Sciatic nerve (tissue), 2 donors: Measurements from ENCODE around the gene CAST. TPM values are rescaled to one million over a fixed set of nuclear protein-coding genes. Genes with fewer than 3 reads are reported as not detected.

Source experiments
- ATAC-seq: fragments of 200-7000 bp; cut with Tn5 transposase; one replicate; pipeline ENCODE4 v1.9.1; 2020; ENCODE audit warnings: mild to moderate bottlenecking, moderate library complexity
- DNase-seq: peaks from one replicate; pipeline ENCODE4 v3.0.0-alpha.2; 2020; ENCODE audit warnings: low spot score
- intact Hi-C: fragments of 100-400 bp; cut with DNase I; formaldehyde crosslinking; loops from one replicate; pipeline ENCODE4 v1.14.2; 2022
- total RNA-seq: library from RNA; stranded (reverse); fragmentation: NEBNext Ultra II Directional; extraction: Animal tissue kit (Norgen Biotek cat#: 25700); gene quantifications from one replicate; pipeline ENCODE4 v1.2.1, GENCODE V29; 2021
- donor health status: DM: no; HTN: no; CAD: no.
- donor health status: DM: no; HTN: no; CAD: no.

Gene CAST
- total RNA-seq, 1 donor from 2014 or later, result 295 TPM

GRCh38 chr5:96755851-96756250, 93.7 kb downstream of the CAST start:
- intact Hi-C loops, result no loop called here
- DNase-seq, result no peak
- no peak for ATAC-seq

GRCh38 chr5:96756985-96757384, 94.8 kb downstream of the CAST start:
- intact Hi-C loops, result no loop called here
- ATAC-seq (peak; percentile 36), DNase-seq (no peak)

DNA sequence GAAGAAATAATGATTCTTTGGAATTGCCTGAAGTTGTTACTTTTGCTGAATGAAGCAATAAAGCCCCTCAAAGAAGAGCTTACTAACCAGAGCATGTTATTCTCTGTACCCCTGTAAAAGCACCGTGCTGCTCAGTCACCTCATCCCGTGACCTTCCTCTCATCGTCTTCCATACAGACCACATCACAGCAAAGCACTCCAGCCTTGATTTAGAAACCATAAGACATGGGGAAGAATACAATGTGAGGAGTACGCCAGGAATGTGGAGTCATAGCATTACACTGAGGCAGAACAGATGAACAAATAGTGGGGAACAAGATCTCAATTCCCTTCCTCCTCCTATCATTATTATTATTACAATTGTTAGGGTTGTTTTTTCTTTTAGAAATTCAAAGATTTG, 96.4 kb downstream of the CAST start:
- ATAC-seq, result no peak
- DNase-seq, result no peak

GRCh38 chr5:96761618-96762017, 99.4 kb downstream of the CAST start:
- DNase-seq (no peak), ATAC-seq (no peak)
- intact Hi-C loops, result no loop called here

More for the DNA sequence above, 96.4 kb downstream of the CAST start:
- intact Hi-C loops, result no loop called here

GRCh38 chr5:96763026-96763425, 100.8 kb downstream of the CAST start:
- intact Hi-C loops, result no loop called here
- DNase-seq (no peak), ATAC-seq (no peak)

DNA sequence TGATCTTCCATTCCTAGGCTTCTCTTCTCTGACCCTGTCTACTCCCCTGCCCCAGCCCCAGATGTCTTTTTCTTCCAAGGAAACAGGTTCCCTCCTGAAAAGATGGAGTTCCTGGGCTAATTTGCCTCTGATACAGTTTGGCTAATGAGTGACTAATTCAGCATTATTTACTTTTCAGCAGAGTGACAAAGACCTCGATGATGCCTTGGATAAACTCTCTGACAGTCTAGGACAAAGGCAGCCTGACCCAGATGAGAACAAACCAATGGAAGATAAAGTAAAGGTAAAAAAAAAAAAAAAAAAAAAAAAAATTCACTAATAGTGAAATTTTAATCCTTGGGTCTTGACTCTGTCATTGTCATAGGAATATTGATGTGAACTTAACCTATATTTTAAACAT, 102.9 kb downstream of the CAST start:
- intact Hi-C loops, result no loop called here
- no peak for DNase-seq
- ATAC-seq, result no peak

- intact Hi-C loops, result no loop called here
- no peak for ATAC-seq
- no peak for DNase-seq
These were observed 106.6 kb downstream of the CAST start for GRCh38 chr5:96768708-96769251.

DNA sequence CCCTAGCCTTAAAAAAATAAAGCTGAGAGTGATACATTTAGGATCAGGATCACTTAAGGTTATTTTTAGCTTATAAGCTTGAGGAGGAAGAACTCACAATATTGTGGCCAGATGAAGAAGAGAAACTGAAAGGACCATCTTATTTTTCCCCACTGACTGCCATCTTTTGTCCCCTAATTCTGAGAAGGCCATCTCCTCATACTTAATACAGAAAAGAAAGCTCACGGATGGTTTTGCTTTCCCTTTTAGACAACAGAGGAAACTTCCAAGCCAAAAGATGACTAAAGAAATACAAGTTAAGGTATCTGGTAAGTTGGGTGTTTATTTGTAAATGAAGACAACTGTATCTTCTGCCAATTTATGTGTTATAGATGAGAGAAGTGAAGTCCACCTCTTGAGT, 109.2 kb downstream of the CAST start:
- DNase-seq (no peak), ATAC-seq (no peak)
- intact Hi-C loops, result loop anchor here (5.0 kb wide), 1 partner anchor 636 kb away; no protein-coding TSS in a partner anchor

GRCh38 chr5:96772111-96772510, 109.9 kb downstream of the CAST start:
- no peak for DNase-seq
- intact Hi-C loops, result loop anchor here (5.0 kb wide), 1 partner anchor 635 kb away; no protein-coding TSS in a partner anchor
- ATAC-seq, result no peak

DNA sequence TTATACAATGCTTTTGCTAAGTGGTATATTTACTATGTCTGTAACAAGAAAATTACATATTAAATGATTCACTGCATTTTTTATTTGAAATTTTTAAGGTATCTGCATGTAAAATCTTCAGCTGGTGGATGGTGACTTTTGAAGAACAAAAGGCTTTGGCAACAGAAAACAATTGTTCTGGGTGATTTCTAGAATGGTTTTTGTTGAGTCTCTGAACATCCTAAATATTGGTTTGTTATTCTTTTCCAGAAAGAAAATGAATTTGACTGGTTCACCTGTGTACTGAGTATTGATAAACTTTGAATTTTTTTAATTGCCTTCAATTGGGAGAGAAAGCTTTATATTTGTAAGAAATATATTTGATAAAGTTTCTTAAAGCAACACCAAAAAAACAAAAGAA, 110.4 kb downstream of the CAST start:
- intact Hi-C loops, result loop anchor here (5.0 kb wide), 1 partner anchor 635 kb away; no protein-coding TSS in a partner anchor
- ATAC-seq (no peak), DNase-seq (no peak)

GRCh38 chr5:96775050-96775449, 112.9 kb downstream of the CAST start:
- intact Hi-C loops, result no loop called here
- no peak for DNase-seq
- no peak for ATAC-seq

DNA sequence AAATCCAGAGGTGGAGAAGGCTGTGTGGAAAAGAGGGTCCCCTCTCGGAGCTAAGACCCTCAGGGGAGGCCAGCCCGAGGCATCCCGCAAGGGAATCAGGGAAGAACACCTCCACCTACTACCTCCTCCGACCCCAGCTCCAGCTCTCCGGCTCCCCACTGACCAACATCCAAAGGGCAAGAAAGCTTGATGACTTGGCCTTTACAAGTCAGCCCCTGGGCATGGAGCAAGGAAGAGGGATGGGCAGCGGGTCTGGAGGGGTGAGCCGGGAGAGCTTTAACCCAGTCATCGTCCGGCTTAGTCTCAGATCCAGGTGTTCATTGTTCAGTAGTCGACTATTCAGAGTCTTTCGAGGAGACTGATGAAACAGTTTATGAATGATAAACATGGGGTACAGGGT, 113.5 kb downstream of the CAST start:
- ATAC-seq (no peak), DNase-seq (no peak)
- intact Hi-C loops, result no loop called here

GRCh38 chr5:96776621-96777020, 114.4 kb downstream of the CAST start:
- DNase-seq, result no peak

GRCh38 chr5:96778409-96778808, 116.2 kb downstream of the CAST start:
- DNase-seq, result no peak
- intact Hi-C loops, result no loop called here
- peak; percentile 83 for ATAC-seq

More at GRCh38 chr5:96776621-96777020, 114.4 kb downstream of the CAST start:
- no peak for ATAC-seq
- intact Hi-C loops, result no loop called here

DNA sequence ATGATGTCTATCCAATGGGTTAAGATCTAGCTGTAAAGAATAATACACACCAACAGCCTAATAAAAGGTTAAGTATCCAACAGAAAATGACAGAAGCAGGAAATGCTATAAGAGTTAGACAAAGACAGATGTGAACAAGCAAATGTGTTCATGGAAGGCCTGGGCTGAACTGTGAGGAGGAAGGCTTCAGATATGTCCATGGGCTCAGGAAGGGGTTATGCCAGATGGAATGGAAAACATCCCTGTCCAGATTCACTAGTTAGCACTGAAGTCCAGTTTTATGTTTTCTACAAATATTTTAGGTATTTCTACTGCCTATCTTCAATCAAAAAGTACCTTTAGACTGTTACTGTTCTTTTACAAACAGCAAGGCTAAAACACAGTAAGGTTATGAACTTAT, 118.5 kb downstream of the CAST start:
- intact Hi-C loops, result no loop called here
- DNase-seq (no peak), ATAC-seq (no peak)

DNA sequence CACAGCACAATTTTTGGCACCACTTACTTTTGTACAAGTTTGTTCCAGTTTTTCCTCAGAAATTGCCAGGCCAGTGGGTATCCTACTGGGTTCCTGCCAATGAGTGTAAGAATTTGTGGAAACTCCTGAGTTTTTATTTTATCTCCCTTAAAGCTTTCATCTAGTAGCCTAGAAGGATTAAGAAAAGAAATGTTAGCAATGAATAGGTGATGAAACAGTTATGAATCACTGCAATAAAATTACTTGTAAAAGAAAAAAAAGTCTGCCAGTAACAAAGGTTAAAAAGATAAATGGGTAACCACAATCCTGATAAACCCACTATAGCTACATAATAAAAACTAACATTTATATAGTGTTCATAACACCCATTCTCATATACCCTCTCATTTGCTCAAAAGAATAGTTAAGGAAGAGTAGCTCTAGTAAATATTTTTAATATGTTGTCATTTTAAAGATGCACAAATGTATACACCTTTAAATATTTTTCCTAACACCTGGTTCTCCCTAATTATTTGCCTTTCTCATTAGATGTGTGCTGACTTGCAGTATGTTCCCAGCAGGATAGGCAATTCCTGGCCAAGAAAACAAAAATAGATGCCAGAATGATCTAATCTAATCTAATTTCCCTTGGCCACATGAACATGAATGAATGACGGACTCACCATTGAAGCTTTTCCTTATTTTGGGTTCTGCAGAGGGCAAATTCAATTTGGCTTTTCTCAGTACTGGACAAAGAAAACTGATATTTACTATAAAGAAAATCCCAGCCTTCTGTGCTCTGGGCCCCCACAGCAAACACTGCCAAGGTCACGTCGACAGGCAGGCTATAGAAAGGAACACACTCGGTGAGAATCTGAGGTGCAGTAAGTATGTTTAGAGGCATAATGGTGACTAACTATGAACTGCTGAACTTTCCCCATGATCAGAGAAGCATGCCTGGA, 119.1 kb downstream of the CAST start:
- no peak for ATAC-seq
- DNase-seq, result no peak
- intact Hi-C loops, result no loop called here

GRCh38 chr5:96783326-96783725, 121.2 kb downstream of the CAST start:
- intact Hi-C loops, result no loop called here
- ATAC-seq, result peak; percentile 13

GRCh38 chr5:96785326-96786109, 123.3 kb downstream of the CAST start:
- ATAC-seq (no peak), DNase-seq (no peak)
- intact Hi-C loops, result no loop called here

More at GRCh38 chr5:96783326-96783725, 121.2 kb downstream of the CAST start:
- DNase-seq, result no peak

DNA sequence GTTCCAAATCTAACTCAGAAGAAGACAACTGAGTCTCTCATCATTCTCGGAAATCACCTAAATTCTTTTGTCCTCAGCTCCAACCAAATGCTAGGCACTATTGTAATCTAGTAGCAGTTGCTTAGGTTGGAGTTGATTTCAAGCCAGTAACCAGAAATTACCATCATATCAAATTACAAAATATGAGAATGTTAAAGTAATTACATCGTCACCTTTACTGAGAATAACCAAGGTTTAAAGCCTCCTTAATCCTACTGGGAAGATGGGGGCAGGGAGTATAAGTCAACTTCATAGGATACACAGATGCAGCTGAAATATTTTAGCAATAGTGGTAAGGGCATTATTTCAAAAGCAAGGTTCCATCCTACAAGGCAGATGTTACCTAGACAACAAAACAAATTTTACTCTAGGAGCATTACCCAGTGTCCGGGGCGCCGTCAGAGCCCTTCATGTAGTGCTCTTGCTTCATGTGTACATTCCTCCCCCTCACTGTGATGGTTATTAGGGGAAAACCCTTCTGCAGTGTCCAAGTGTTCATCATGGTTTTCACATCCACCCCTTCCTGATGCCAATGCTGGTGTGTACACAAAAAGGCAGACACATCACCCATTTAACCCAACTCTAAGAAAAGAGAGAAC, 126.1 kb downstream of the CAST start:
- intact Hi-C loops, result no loop called here
- DNase-seq, result no peak
- no peak for ATAC-seq
